Jurkat, Clone E6-1 (cell line): ENCODE data around the gene NOL6. TPM values are rescaled to one million over a fixed set of nuclear protein-coding genes. Genes with fewer than 3 reads are reported as not detected.
"Not testable (repeated sequence)": the region's sequence is repeated elsewhere in the genome, so short reads cannot be mapped to it uniquely, and the experiment has no call there.

ENCODE experiments used
- DNase-seq: peaks from one replicate; pipeline ENCODE4 v3.0.0-alpha.2; 2011; ENCODE audit warnings: low read depth, low spot score
- H3K4me3 ChIP-seq: 2 replicates; pipeline ENCODE4 v1.5.1; 2011; ENCODE audit warnings: mild to moderate bottlenecking, low read length, control low read depth, moderate library complexity
- polyA plus RNA-seq: library from polyadenylated mRNA; unstranded; fragments of >200 nt; gene quantifications from one replicate; pipeline ENCODE4 v1.2.1, GENCODE V29; 2012; ENCODE audit warnings: missing spikeins; ENCODE audit not compliant: insufficient read length, insufficient read depth

Gene NOL6, protein sequence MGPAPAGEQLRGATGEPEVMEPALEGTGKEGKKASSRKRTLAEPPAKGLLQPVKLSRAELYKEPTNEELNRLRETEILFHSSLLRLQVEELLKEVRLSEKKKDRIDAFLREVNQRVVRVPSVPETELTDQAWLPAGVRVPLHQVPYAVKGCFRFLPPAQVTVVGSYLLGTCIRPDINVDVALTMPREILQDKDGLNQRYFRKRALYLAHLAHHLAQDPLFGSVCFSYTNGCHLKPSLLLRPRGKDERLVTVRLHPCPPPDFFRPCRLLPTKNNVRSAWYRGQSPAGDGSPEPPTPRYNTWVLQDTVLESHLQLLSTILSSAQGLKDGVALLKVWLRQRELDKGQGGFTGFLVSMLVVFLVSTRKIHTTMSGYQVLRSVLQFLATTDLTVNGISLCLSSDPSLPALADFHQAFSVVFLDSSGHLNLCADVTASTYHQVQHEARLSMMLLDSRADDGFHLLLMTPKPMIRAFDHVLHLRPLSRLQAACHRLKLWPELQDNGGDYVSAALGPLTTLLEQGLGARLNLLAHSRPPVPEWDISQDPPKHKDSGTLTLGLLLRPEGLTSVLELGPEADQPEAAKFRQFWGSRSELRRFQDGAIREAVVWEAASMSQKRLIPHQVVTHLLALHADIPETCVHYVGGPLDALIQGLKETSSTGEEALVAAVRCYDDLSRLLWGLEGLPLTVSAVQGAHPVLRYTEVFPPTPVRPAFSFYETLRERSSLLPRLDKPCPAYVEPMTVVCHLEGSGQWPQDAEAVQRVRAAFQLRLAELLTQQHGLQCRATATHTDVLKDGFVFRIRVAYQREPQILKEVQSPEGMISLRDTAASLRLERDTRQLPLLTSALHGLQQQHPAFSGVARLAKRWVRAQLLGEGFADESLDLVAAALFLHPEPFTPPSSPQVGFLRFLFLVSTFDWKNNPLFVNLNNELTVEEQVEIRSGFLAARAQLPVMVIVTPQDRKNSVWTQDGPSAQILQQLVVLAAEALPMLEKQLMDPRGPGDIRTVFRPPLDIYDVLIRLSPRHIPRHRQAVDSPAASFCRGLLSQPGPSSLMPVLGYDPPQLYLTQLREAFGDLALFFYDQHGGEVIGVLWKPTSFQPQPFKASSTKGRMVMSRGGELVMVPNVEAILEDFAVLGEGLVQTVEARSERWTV
- polyA plus RNA-seq = 36.9 TPM

GRCh38 chr9:33473643-33474352 lies at the start of gene NOL6:
Gene NOL6 (minus strand): TSS chr9:33473924. CDS start chr9:33473842, 82 bp downstream.
- peak; percentile 99 for DNase-seq
- H3K4me3 ChIP-seq = peak within 1 kb of the TSS; percentile 99

GRCh38 chr9:33521861-33522260 lies 48.1 kb upstream of the NOL6 start:
- H3K4me3 ChIP-seq = not testable (repeated sequence)

GRCh38 chr9:33517934-33518577 lies 44.3 kb upstream of the NOL6 start:
- not testable (repeated sequence) for DNase-seq, H3K4me3 ChIP-seq

More at GRCh38 chr9:33521861-33522260, 48.1 kb upstream of the NOL6 start:
- not testable (repeated sequence) for DNase-seq

- no peak for DNase-seq
- H3K4me3 ChIP-seq = no peak overlapping the region
Measured at GRCh38 chr9:33517373-33517772, 43.6 kb upstream of the NOL6 start.

GRCh38 chr9:33516397-33516796 lies 42.7 kb upstream of the NOL6 start:
- not testable (repeated sequence) for DNase-seq, H3K4me3 ChIP-seq

GRCh38 chr9:33515342-33515995 lies 41.7 kb upstream of the NOL6 start:
- DNase-seq, H3K4me3 ChIP-seq: not testable (repeated sequence)

DNA sequence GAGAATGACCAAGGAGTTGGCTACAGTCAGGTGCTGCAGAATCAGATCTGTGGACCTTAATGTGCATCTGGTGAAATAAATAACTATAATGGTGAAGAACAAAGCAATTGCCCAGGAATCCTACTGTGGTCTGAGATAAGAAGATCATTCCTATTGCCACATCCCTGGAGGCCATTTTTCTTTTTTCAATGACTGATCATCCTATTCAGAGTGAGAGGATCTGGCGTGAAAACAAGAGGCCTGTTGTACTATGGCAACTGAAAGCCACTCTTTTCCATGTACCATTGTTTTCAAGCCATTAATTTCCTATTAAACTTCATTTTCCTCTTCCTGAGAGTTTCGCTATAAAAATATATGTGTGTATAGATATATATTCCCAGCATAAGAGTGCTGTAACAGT lies 38.8 kb upstream of the NOL6 start:
- not testable (repeated sequence) for DNase-seq, H3K4me3 ChIP-seq

GRCh38 chr9:33511184-33511517 lies 37.4 kb upstream of the NOL6 start:
- H3K4me3 ChIP-seq = peak overlapping the region; percentile 70
- DNase-seq = not testable (repeated sequence)

DNA sequence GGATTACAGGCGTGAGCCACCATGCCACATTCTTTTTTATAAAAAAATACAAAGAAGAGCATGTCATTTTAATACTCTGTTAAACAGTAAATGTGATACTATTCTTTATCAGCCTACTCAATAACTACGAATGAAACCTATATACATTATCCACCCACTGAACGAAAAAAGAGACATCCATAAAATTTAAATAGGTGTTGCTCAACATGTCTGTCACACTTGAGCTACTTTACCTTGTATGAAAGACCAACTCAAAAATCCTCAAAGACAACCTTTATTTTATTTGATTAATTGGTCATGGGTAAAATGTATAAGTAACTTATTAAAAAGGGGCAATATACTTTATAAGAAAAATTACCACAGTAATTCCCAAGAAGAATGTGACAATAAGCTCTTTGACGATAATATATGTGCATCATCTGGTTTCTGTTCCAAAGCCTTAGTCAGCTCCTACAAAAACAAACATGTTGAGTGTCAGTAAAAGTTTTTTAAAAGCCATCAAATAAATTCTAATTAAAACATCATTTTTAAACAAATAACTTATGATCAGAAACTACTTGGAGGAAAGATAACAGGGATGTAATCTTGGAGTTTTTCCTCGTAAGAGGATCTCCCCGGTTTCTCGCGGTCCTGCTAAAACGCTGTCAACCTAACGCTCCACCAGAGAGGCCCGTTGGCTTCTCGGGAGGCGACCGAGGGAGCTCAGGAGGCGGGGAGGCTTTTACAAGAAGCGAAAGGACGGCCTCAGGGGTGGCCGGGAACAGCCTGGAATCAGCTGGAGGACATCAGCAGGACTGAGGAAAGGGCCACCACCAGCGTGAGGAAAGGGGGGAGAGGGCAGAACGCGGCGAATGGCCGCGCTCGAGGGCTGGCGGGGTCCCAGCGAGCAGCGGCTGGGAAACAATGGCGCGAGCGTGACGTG lies 36.8 kb upstream of the NOL6 start:
- peak; percentile 49 for DNase-seq
- peak overlapping the region; percentile 70 for H3K4me3 ChIP-seq

DNA sequence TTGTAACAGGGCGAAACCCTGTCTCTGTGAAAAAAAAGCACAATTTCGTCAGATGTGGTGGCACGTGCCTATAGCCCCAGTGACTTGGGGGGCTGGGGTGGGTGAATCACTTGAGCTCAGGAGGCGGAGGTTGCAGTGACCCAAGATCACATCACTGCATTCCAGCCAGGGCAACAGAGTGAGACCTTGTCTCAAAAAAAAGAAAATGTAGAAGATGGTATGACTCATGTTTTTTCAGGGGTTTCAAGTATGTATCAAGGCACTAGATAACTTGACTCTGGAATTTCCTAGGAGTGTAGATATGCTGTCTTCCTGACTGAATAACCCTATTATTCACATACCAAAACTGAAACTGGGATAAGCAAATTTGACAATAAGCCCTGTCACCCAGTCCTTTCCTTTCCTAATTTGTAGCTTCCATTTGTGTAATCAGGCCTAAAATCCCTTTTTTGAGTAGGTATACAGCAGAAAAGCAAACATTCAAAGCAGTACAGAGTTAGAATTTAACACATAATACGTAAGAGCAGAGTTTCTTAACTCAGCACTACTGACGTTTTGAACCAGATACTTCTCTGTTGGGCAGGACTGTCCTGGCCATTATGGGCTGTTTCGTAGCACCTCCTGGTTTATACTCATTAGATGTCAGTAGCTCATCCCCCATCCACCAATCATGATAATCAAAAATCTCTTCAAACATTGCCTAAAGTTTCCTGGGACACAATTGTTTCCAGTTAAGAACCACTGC lies 33.1 kb upstream of the NOL6 start:
- H3K4me3 ChIP-seq = no peak overlapping the region
- DNase-seq = no peak

- peak; percentile 4 for DNase-seq
- no peak overlapping the region for H3K4me3 ChIP-seq
Measured at GRCh38 chr9:33498387-33498786, 24.7 kb upstream of the NOL6 start.

GRCh38 chr9:33493819-33494218 lies 20.1 kb upstream of the NOL6 start:
- not testable (repeated sequence) for DNase-seq, H3K4me3 ChIP-seq

- DNase-seq = no peak
- no peak overlapping the region for H3K4me3 ChIP-seq
Measured at GRCh38 chr9:33489066-33489465, 15.3 kb upstream of the NOL6 start.

DNA sequence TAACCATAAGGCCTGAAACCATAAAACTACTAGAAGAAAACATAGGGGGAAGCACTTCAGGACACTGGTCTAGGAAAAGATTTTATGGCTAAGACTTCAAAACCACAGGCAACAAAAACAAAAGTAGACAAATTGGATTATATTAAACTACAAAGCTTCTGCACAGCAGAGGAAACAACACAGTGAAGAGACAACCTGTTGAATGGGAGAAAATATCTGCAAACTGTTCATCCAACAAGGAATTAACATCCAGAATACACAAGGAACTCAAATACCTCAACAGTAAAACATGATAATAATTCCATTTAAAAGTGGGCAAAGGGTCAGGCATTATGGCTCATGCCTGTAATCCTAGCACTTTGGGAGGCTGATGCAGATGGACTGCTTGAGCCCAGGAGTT lies 11.6 kb upstream of the NOL6 start:
- not testable (repeated sequence) for H3K4me3 ChIP-seq, DNase-seq

DNA sequence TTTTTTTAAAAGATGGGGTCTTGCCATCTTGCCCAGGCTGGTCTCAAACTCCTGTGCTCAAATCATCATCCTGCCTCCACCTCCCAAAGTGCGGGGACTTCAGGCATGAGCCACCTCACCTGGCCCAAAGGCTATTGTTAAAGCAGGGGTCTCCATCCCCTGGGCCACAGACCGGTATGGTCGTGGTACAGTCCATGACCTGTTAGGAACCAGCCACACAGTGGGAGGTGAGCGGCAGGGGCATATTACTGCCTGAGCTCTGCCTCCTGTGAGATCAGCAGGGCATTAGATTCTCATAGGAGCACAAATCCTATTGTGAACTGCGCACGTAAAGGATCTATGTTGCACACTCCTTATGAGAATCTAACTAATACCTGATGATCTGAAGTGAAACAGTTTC lies 7.3 kb upstream of the NOL6 start:
- no peak for DNase-seq
- H3K4me3 ChIP-seq = no peak overlapping the region

DNA sequence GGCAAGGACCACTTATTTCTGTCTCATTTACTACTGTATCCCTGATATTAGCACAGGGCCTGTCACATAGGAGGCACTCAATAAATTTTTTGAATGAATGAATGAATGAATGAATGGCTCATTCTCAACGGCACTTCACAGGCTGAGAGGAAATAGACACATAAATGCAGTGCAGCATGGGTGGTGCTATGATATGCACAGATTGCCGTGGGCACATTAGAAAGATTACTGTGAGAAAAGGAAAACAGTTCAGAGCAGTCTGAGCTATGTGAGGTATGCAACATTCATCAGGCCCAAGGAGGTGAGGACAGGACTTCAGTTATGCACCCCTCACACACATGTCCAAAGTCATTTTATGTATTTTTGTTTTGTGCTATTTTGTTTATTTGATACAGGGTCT lies 6.4 kb upstream of the NOL6 start:
- no peak for DNase-seq
- H3K4me3 ChIP-seq = no peak overlapping the region
